Measurements from ENCODE around the gene C2CD3.

- no peak for TF ChIP-seq CTCF (IDR thresholded peaks at IDR 0.05)
- no peak for TF ChIP-seq POLR2A (IDR thresholded peaks at IDR 0.05)
- no peak for TF ChIP-seq EP300 (IDR thresholded peaks at IDR 0.05)
Observed at GRCh38 chr11:73972187-73972586, 198.6 kb downstream of the C2CD3 start.

Measured in tibial nerve (tissue), 4 donors.